Dedifferentiated amniotic fluid mesenchymal stem cell (primary cell): ENCODE data around the gene NHSL2.
A peak's percentile ranks its signal among the peaks of the same experiment; 100 is the strongest.

ENCODE experiments used
- DNase-seq: peaks from one replicate; pipeline ENCODE4 v3.0.0-alpha.2; 2016; ENCODE audit errors: extremely low spot score

Gene NHSL2

GRCh38 chrX:72176981-72177380 is 266.3 kb downstream of the NHSL2 start:
- no peak for DNase-seq

- DNase-seq, result no peak
Observed at GRCh38 chrX:72180539-72180938, 269.9 kb downstream of the NHSL2 start.

- peak; percentile 98 for DNase-seq
Observed at GRCh38 chrX:72181178-72182125, 270.8 kb downstream of the NHSL2 start, which contains the start of gene PIN4. Gene PIN4 (plus strand): TSS chrX:72181757. CDS start chrX:72181786, 29 bp downstream.

GRCh38 chrX:72182924-72183323 is 272.3 kb downstream of the NHSL2 start:
- no peak for DNase-seq

GRCh38 chrX:72201836-72202536 is 291.3 kb downstream of the NHSL2 start:
- DNase-seq, result peak; percentile 78
